IMR-90 (cell line): Measurements from ENCODE around the gene NBEAL1.

ENCODE experiments used
- BHLHE40 ChIP-seq: fragments of 150-350 bp; IDR thresholded peaks from 2 replicates; pipeline ENCODE4 v1.6.1; 2016; ENCODE audit warnings: mild to moderate bottlenecking, low read depth, low read length
- CHD1 ChIP-seq: IDR thresholded peaks from 2 replicates; pipeline ENCODE4 v1.6.1; 2012; ENCODE audit warnings: low read depth, low read length, improper control_type of control experiment
- MAFK ChIP-seq: IDR thresholded peaks from 2 replicates; pipeline ENCODE4 v1.6.1; 2012; ENCODE audit warnings: low read depth, low read length, improper control_type of control experiment
- MXI1 ChIP-seq: IDR thresholded peaks from 2 replicates; pipeline ENCODE4 v1.6.1; 2012; ENCODE audit warnings: low read depth, mild to moderate bottlenecking, low read length, moderate library complexity, borderline replicate concordance
- NFE2L2 ChIP-seq: fragments of 150-350 bp; IDR thresholded peaks from 2 replicates; pipeline ENCODE4 v1.6.1; 2016; ENCODE audit warnings: low read depth, mild to moderate bottlenecking, low read length
- POLR2A ChIP-seq: IDR thresholded peaks from 2 replicates; pipeline ENCODE4 v1.6.1; 2012; ENCODE audit warnings: mild to moderate bottlenecking, low read depth, low read length
- RAD21 ChIP-seq: IDR thresholded peaks from 2 replicates; pipeline ENCODE4 v1.6.1; 2012; ENCODE audit warnings: low read length, improper control_type of control experiment
- RFX5 ChIP-seq: IDR thresholded peaks from 2 replicates; pipeline ENCODE4 v1.8.0; 2012; ENCODE audit warnings: low read depth, mild to moderate bottlenecking, low read length, moderate library complexity
- SMC3 ChIP-seq: fragments of 150-350 bp; IDR thresholded peaks from 2 replicates; pipeline ENCODE4 v1.6.1; 2016; ENCODE audit warnings: low read depth, mild to moderate bottlenecking, antibody characterized with exemption, low read length, moderate library complexity
- TF ChIP-seq, protein P1 (sequence below): conservative IDR thresholded peaks from 2 replicates; pipeline ENCODE4 v1.5.1; 2012; ENCODE audit warnings: mild to moderate bottlenecking, low read depth, low read length, improper control_type of control experiment
- TF ChIP-seq, protein P2 (sequence below): fragments of 150-350 bp; IDR thresholded peaks from 2 replicates; pipeline ENCODE4 v1.6.1; 2017; ENCODE audit warnings: mild to moderate bottlenecking, antibody characterized with exemption, low read length, low read depth

DNA sequence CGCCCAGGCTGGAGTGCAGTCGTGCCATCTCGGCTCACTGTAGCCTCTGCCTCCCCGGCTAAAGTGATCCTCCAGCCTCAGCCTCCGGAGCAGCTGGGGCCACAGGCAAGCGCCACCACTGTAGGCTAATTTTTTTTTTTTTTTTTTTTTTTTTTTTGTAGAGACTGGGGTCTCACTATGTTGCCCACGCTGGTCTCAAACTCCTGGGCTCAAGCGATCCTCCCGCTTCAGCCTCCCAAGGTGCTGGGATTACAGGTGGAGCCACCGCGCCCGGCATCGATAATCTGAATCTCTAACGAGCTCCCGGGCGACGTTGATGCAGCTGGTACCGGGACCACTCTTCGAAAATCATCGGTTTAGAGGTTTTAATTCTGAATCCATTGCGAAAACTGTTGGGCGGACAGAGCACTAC, 223.6 kb downstream of the NBEAL1 start:
- TF ChIP-seq CHD1 (no peak), POLR2A (no peak), MAFK (no peak), NFE2L2 (no peak), RFX5 (no peak), SMC3 (no peak), RAD21 (no peak), BHLHE40 (no peak), MXI1 (no peak)
- TF ChIP-seq, protein P1, sequence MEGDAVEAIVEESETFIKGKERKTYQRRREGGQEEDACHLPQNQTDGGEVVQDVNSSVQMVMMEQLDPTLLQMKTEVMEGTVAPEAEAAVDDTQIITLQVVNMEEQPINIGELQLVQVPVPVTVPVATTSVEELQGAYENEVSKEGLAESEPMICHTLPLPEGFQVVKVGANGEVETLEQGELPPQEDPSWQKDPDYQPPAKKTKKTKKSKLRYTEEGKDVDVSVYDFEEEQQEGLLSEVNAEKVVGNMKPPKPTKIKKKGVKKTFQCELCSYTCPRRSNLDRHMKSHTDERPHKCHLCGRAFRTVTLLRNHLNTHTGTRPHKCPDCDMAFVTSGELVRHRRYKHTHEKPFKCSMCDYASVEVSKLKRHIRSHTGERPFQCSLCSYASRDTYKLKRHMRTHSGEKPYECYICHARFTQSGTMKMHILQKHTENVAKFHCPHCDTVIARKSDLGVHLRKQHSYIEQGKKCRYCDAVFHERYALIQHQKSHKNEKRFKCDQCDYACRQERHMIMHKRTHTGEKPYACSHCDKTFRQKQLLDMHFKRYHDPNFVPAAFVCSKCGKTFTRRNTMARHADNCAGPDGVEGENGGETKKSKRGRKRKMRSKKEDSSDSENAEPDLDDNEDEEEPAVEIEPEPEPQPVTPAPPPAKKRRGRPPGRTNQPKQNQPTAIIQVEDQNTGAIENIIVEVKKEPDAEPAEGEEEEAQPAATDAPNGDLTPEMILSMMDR: no peak
- TF ChIP-seq, protein P2, sequence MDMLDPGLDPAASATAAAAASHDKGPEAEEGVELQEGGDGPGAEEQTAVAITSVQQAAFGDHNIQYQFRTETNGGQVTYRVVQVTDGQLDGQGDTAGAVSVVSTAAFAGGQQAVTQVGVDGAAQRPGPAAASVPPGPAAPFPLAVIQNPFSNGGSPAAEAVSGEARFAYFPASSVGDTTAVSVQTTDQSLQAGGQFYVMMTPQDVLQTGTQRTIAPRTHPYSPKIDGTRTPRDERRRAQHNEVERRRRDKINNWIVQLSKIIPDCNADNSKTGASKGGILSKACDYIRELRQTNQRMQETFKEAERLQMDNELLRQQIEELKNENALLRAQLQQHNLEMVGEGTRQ: no peak
